ENCODE results near the gene BLOC1S4.
"Not testable (repeated sequence)": the region's sequence is repeated elsewhere in the genome, so short reads cannot be mapped to it uniquely, and the experiment has no call there.

The BLOC1S4 gene

GRCh38 chr4:6716018-6716911 lies at the start of gene BLOC1S4:
Gene BLOC1S4 (plus strand): TSS chr4:6716174. CDS start chr4:6716210, 36 bp downstream.
- DNase-seq (ENCODE audit: extremely low spot score) = peak; percentile 96
- CTCF ChIA-PET = interaction anchor here (0.5 to 3.1 kb wide), 5 partner anchors 11 to 168 kb away, joined by 3 to 36 read pairs (median 3); no protein-coding TSS in a partner anchor
- TF ChIP-seq FOXK2 (IDR thresholded peaks at IDR 0.05) = no peak
- 0 out of 2 replicates have a peak, but pooled peaks have one; percentile 48 for TF ChIP-seq ARNT (IDR thresholded peaks at IDR 0.05)
- no peak for TF ChIP-seq PKNOX1 (IDR thresholded peaks at IDR 0.05)
- no peak for TF ChIP-seq SP1 (IDR thresholded peaks at IDR 0.05)
- no peak for TF ChIP-seq FOXA1 (IDR thresholded peaks at IDR 0.05)
- TF ChIP-seq SUZ12 (IDR thresholded peaks at IDR 0.05) = no peak
- peak; percentile 61 for TF ChIP-seq L3MBTL2 (conservative IDR thresholded peaks at IDR 0.05)
- no peak for TF ChIP-seq LEF1 (IDR thresholded peaks at IDR 0.05; ENCODE audit: borderline replicate concordance)
- TF ChIP-seq HDGF (IDR thresholded peaks at IDR 0.05; ENCODE audit: borderline replicate concordance) = no peak
- TF ChIP-seq ELF4 (IDR thresholded peaks at IDR 0.05) = peak; percentile 30; the same call in 1 of the 2 replicates
- TF ChIP-seq FOXM1 (IDR thresholded peaks at IDR 0.05; ENCODE audit: borderline replicate concordance) = no peak
- TF ChIP-seq NFRKB (IDR thresholded peaks at IDR 0.05) = no peak
- TF ChIP-seq CTBP1 (IDR thresholded peaks at IDR 0.05; ENCODE audit: borderline replicate concordance) = no peak
- TF ChIP-seq TARDBP (IDR thresholded peaks at IDR 0.05) = no peak
- TF ChIP-seq BHLHE40 (IDR thresholded peaks at IDR 0.05; ENCODE audit: borderline replicate concordance) = no peak
- TF ChIP-seq ZNF384 (IDR thresholded peaks at IDR 0.05) = no peak
- POLR2A ChIA-PET = interaction anchor here (0.5 to 3.0 kb wide), 20 partner anchors 9 to 352 kb away, joined by 3 to 25 read pairs (median 4); partner anchors contain the start of genes GRPEL1, MRFAP1 and S100P

GRCh38 chr4:6668391-6668790 lies 47.6 kb upstream of the BLOC1S4 start:
- no peak for DNase-seq (ENCODE audit: extremely low spot score)
- ChIA-PET POLR2A (no interaction called here), CTCF (no interaction called here)
- TF ChIP-seq SP1 (IDR thresholded peaks at IDR 0.05) = no peak
- TF ChIP-seq CTBP1 (IDR thresholded peaks at IDR 0.05; ENCODE audit: borderline replicate concordance) = no peak
- no peak for TF ChIP-seq HDGF (IDR thresholded peaks at IDR 0.05; ENCODE audit: borderline replicate concordance)
- TF ChIP-seq ARNT (IDR thresholded peaks at IDR 0.05) = no peak
- TF ChIP-seq FOXK2 (IDR thresholded peaks at IDR 0.05) = no peak
- no peak for TF ChIP-seq NFRKB (IDR thresholded peaks at IDR 0.05)
- TF ChIP-seq FOXM1 (IDR thresholded peaks at IDR 0.05; ENCODE audit: borderline replicate concordance) = no peak
- TF ChIP-seq ZNF384 (IDR thresholded peaks at IDR 0.05) = no peak
- no peak for TF ChIP-seq SUZ12 (IDR thresholded peaks at IDR 0.05)
- no peak for TF ChIP-seq LEF1 (IDR thresholded peaks at IDR 0.05; ENCODE audit: borderline replicate concordance)
- TF ChIP-seq FOXA1 (IDR thresholded peaks at IDR 0.05) = no peak
- TF ChIP-seq BHLHE40 (IDR thresholded peaks at IDR 0.05; ENCODE audit: borderline replicate concordance) = no peak
- no peak for TF ChIP-seq PKNOX1 (IDR thresholded peaks at IDR 0.05)
- no peak for TF ChIP-seq ELF4 (IDR thresholded peaks at IDR 0.05)
- no peak for TF ChIP-seq TARDBP (IDR thresholded peaks at IDR 0.05)
- no peak for TF ChIP-seq L3MBTL2 (conservative IDR thresholded peaks at IDR 0.05)

GRCh38 chr4:6671648-6672047 lies 44.3 kb upstream of the BLOC1S4 start:
- TF ChIP-seq TARDBP (IDR thresholded peaks at IDR 0.05) = no peak
- no peak for TF ChIP-seq NFRKB (IDR thresholded peaks at IDR 0.05)
- TF ChIP-seq FOXM1 (IDR thresholded peaks at IDR 0.05; ENCODE audit: borderline replicate concordance) = no peak
- CTCF ChIA-PET = interaction anchor here (0.5 kb wide), 1 partner anchor 99 kb away, joined by 5 read pairs; no protein-coding TSS in a partner anchor

DNA sequence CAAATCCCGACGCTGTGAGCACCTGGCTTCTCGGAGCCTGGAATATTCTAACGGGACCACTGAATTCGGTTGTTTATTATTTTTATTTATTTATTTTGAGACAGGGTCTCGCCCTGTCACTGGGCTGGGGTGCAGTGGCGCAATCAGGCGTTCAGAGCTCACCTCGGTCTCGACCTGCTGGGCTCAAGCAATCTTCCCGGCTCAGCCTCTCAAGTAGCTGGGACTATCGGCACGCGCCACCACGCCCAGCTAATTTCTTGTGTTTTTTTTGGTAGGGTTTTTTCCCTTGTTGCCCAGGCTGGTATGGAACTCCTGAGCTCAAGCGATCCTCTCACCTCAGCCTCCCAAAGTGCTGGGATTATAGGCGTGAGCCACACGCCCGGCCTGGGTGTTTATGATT lies 43.8 kb upstream of the BLOC1S4 start:
- POLR2A ChIA-PET = interaction anchor here (1.4 to 3.0 kb wide), 5 partner anchors 10 to 98 kb away, joined by 5 to 55 read pairs (median 18); partner anchors contain the start of genes BLOC1S4, MAN2B2 and MRFAP1
- CTCF ChIA-PET = no interaction called here
- TF ChIP-seq CTBP1 (IDR thresholded peaks at IDR 0.05; ENCODE audit: borderline replicate concordance) (no peak), ARNT (IDR thresholded peaks at IDR 0.05) (no peak), PKNOX1 (IDR thresholded peaks at IDR 0.05) (no peak), FOXA1 (IDR thresholded peaks at IDR 0.05) (no peak), ELF4 (IDR thresholded peaks at IDR 0.05) (no peak), LEF1 (IDR thresholded peaks at IDR 0.05; ENCODE audit: borderline replicate concordance) (no peak), HDGF (IDR thresholded peaks at IDR 0.05; ENCODE audit: borderline replicate concordance) (no peak), SP1 (IDR thresholded peaks at IDR 0.05) (no peak)
- no peak for DNase-seq (ENCODE audit: extremely low spot score)

More at GRCh38 chr4:6671648-6672047, 44.3 kb upstream of the BLOC1S4 start:
- no peak for DNase-seq (ENCODE audit: extremely low spot score)
- POLR2A ChIA-PET = interaction anchor here (1.4 to 2.8 kb wide), 3 partner anchors 31 to 97 kb away, joined by 5 to 18 read pairs (median 9); partner anchors contain the start of genes BLOC1S4, MAN2B2 and MRFAP1

GRCh38 chr4:6672541-6673190 lies 43.3 kb upstream of the BLOC1S4 start:
- CTCF ChIA-PET; DNase-seq (ENCODE audit: extremely low spot score): not testable (repeated sequence)
- POLR2A ChIA-PET = interaction anchor here (1.3 to 5.8 kb wide), 18 partner anchors 8 to 395 kb away, joined by 3 to 79 read pairs (median 8); partner anchors contain the start of genes BLOC1S4, GRPEL1, MAN2B2 and MRFAP1
